Ishikawa (cell line): ENCODE measurements around the gene CETN2.

ENCODE experiments used
- CEBPB ChIP-seq: IDR thresholded peaks from 2 replicates; pipeline ENCODE4 v1.6.1; 2012
- CREB1 ChIP-seq: IDR thresholded peaks from 2 replicates; pipeline ENCODE4 v1.6.1; 2012; ENCODE audit warnings: low read depth
- EGR1 ChIP-seq: IDR thresholded peaks from 2 replicates; pipeline ENCODE4 v1.6.1; 2012
- EP300 ChIP-seq: IDR thresholded peaks from 2 replicates; pipeline ENCODE4 v1.6.1; 2012; ENCODE audit warnings: borderline replicate concordance
- FOXM1 ChIP-seq: IDR thresholded peaks from 2 replicates; pipeline ENCODE4 v1.6.1; 2012; ENCODE audit warnings: low read depth, borderline replicate concordance
- NFIC ChIP-seq: IDR thresholded peaks from 2 replicates; pipeline ENCODE4 v1.6.1; 2012
- RAD21 ChIP-seq: IDR thresholded peaks from 2 replicates; pipeline ENCODE4 v1.6.1; 2012; ENCODE audit warnings: low read depth
- TAF1 ChIP-seq: IDR thresholded peaks from 2 replicates; pipeline ENCODE4 v1.6.1; 2012; ENCODE audit warnings: low read depth, mild to moderate bottlenecking
- TCF12 ChIP-seq: IDR thresholded peaks from 2 replicates; pipeline ENCODE4 v1.6.1; 2012; ENCODE audit warnings: low read depth
- TEAD4 ChIP-seq: IDR thresholded peaks from 2 replicates; pipeline ENCODE4 v1.6.1; 2012
- USF1 ChIP-seq: IDR thresholded peaks from 2 replicates; pipeline ENCODE4 v1.6.1; 2012
- YY1 ChIP-seq: IDR thresholded peaks from 2 replicates; pipeline ENCODE4 v1.6.1; 2012; ENCODE audit warnings: low read depth
- ZBTB7A ChIP-seq: IDR thresholded peaks from 2 replicates; pipeline ENCODE4 v1.6.1; 2012; ENCODE audit warnings: low read depth
- TF ChIP-seq, protein P1 (sequence below): IDR thresholded peaks from 2 replicates; pipeline ENCODE4 v1.6.1; 2012
- TF ChIP-seq, protein P2 (sequence below): IDR thresholded peaks from 2 replicates; pipeline ENCODE4 v1.6.1; 2012; ENCODE audit warnings: low read depth, mild to moderate bottlenecking

Gene CETN2

DNA sequence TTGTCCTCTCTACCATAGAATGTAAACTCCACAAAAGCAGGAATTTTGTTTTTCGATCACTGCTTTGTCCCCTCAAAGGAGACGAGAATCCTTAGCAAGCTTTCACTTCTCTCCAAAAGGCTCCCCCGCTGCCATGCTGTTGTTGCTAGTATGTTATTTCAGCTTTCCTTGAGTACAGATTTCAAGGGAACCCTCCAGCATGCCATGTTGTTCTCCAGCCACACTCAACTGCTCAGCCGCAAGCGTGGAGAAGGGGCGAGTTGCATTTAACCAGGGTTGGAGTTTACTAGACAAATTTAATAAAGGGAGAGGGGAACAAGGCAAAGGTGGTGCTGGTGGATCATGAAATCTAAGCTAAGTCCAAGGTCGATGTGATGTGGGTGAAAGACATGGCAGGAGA lies 23.4 kb upstream of the CETN2 start:
- TF ChIP-seq, protein P1, sequence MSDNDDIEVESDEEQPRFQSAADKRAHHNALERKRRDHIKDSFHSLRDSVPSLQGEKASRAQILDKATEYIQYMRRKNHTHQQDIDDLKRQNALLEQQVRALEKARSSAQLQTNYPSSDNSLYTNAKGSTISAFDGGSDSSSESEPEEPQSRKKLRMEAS: no peak
- TF ChIP-seq EP300 (no peak), YY1 (no peak), NFIC (no peak), EGR1 (no peak), CEBPB (no peak), CREB1 (no peak), TEAD4 (no peak), USF1 (no peak), RAD21 (no peak), ZBTB7A (no peak), TAF1 (no peak), FOXM1 (no peak), TCF12 (no peak)
- TF ChIP-seq, protein P2, sequence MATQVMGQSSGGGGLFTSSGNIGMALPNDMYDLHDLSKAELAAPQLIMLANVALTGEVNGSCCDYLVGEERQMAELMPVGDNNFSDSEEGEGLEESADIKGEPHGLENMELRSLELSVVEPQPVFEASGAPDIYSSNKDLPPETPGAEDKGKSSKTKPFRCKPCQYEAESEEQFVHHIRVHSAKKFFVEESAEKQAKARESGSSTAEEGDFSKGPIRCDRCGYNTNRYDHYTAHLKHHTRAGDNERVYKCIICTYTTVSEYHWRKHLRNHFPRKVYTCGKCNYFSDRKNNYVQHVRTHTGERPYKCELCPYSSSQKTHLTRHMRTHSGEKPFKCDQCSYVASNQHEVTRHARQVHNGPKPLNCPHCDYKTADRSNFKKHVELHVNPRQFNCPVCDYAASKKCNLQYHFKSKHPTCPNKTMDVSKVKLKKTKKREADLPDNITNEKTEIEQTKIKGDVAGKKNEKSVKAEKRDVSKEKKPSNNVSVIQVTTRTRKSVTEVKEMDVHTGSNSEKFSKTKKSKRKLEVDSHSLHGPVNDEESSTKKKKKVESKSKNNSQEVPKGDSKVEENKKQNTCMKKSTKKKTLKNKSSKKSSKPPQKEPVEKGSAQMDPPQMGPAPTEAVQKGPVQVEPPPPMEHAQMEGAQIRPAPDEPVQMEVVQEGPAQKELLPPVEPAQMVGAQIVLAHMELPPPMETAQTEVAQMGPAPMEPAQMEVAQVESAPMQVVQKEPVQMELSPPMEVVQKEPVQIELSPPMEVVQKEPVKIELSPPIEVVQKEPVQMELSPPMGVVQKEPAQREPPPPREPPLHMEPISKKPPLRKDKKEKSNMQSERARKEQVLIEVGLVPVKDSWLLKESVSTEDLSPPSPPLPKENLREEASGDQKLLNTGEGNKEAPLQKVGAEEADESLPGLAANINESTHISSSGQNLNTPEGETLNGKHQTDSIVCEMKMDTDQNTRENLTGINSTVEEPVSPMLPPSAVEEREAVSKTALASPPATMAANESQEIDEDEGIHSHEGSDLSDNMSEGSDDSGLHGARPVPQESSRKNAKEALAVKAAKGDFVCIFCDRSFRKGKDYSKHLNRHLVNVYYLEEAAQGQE: no peak

DNA sequence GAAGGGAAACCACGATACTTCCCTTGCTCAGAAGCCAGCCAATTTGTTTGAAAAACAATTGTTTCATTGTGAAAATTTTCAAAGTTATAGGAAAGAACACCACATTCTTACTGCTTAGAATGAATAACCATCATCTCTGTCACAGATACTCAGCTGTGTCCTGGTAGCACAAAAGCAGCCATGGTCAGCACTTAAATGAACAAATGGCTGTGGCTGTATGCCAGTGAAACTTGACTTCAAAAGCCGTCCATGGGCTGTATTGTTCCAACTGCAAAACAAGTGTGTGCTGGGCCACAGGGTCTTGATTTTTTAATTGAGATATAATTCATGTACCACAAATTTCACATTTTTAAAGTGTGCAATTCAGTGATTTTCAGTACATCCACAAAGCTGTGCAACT lies 19.9 kb upstream of the CETN2 start:
- TF ChIP-seq USF1 (no peak), EGR1 (no peak), CEBPB (no peak), YY1 (no peak), FOXM1 (no peak), NFIC (no peak), ZBTB7A (no peak), TAF1 (no peak), CREB1 (no peak), TEAD4 (no peak)
- TF ChIP-seq, protein P2: no peak
- TF ChIP-seq, protein P1: no peak

- no peak for TF ChIP-seq NFIC
These were observed 16.7 kb upstream of the CETN2 start for GRCh38 chrX:152847281-152847680.

- TF ChIP-seq YY1 (no peak), TEAD4 (no peak), ZBTB7A (no peak), NFIC (no peak), TCF12 (no peak), FOXM1 (no peak), CREB1 (no peak), EGR1 (no peak), USF1 (no peak), EP300 (no peak), RAD21 (no peak), CEBPB (no peak), TAF1 (no peak)
- TF ChIP-seq, protein P1: no peak
- TF ChIP-seq, protein P2: no peak
These were observed 15.2 kb upstream of the CETN2 start for GRCh38 chrX:152845618-152846240.
